CD14-positive monocyte (primary cell): ENCODE data around the gene CMTM3. TPM values are rescaled to one million over a fixed set of nuclear protein-coding genes. Genes with fewer than 3 reads are reported as not detected.

Source experiments
- DNase-seq, 3 donors: peaks; one replicate each; pipeline ENCODE4 v3.0.0-alpha.2; 2011 to 2022
- H2AFZ ChIP-seq: 2 replicates; pipeline ENCODE4 v1.6.0; 2012; ENCODE audit warnings: mild to moderate bottlenecking, low read depth, low read length, inconsistent platforms; ENCODE audit not compliant: insufficient read depth, poor library complexity, severe bottlenecking
- H3K27ac ChIP-seq, 2 donors: 1 replicate in 1 of 2; 2 replicates in 1 of 2; pipeline ENCODE4 v1.5.1; 2012 to 2013; ENCODE audit warnings: low read length in 2 of 2, control low read depth in 1 of 2, inconsistent platforms in 1 of 2, low read depth in 1 of 2, mild to moderate bottlenecking in 1 of 2
- H3K27me3 ChIP-seq, 2 donors: one replicate each; pipeline versions ENCODE4 v1.6.0 to v1.6.1; 2011 to 2013; ENCODE audit warnings: low read length in 2 of 2; ENCODE audit not compliant: control insufficient read depth in 2 of 2, insufficient read depth in 2 of 2
- H3K36me3 ChIP-seq, 2 donors: replicated peaks in 1 of 2; 1 replicate in 1 of 2; 2 replicates in 1 of 2; pipeline versions ENCODE4 v1.5.1 to v1.6.1; 2012 to 2013; ENCODE audit warnings: low read length in 2 of 2, control low read depth in 1 of 2, inconsistent platforms in 1 of 2, mild to moderate bottlenecking in 1 of 2; ENCODE audit not compliant: insufficient read depth in 2 of 2, control insufficient read depth in 1 of 2
- H3K4me1 ChIP-seq, 2 donors: 1 replicate in 1 of 2; 2 replicates in 1 of 2; pipeline versions ENCODE4 v1.5.1 to v1.6.1; 2012 to 2013; ENCODE audit warnings: low read length in 2 of 2, control low read depth in 1 of 2, inconsistent platforms in 1 of 2, mild to moderate bottlenecking in 1 of 2, moderate library complexity in 1 of 2; ENCODE audit not compliant: insufficient read depth in 2 of 2, control insufficient read depth in 1 of 2
- H3K4me2 ChIP-seq: replicated peaks from 2 replicates; pipeline ENCODE3; 2012; ENCODE audit warnings: low read length, moderate library complexity, mild to moderate bottlenecking; ENCODE audit not compliant: poor library complexity, severe bottlenecking; ENCODE audit errors: extremely low read depth
- H3K4me3 ChIP-seq, 3 experiments: fragments of 200-600 bp in 1 of 3; sonication (generic) in 1 of 3; replicated peaks in 1 of 3; 1 replicate in 2 of 3; 2 replicates in 1 of 3; pipeline ENCODE4 v1.5.1; 2011 to 2013; ENCODE audit warnings: low read length in 3 of 3, mild to moderate bottlenecking in 3 of 3, control low read depth in 2 of 3, low read depth in 2 of 3, inconsistent platforms in 1 of 3, moderate library complexity in 1 of 3
- H3K79me2 ChIP-seq: 2 replicates; pipeline ENCODE4 v1.6.0; 2012; ENCODE audit warnings: mild to moderate bottlenecking, control low read depth, inconsistent platforms, low read length, moderate library complexity; ENCODE audit not compliant: insufficient read depth
- H3K9ac ChIP-seq: 2 replicates; pipeline ENCODE4 v1.6.0; 2017; ENCODE audit warnings: low read length, mild to moderate bottlenecking; ENCODE audit not compliant: insufficient read depth, poor library complexity, severe bottlenecking
- H3K9me3 ChIP-seq, 2 donors: replicated peaks in 1 of 2; 1 replicate in 1 of 2; 2 replicates in 1 of 2; pipeline versions ENCODE4 v1.5.1 to v1.6.1; 2012 to 2013; ENCODE audit warnings: low read length in 2 of 2, control low read depth in 1 of 2; ENCODE audit not compliant: control insufficient read depth in 1 of 2, insufficient read depth in 1 of 2
- H4K20me1 ChIP-seq: 2 replicates; pipeline ENCODE4 v1.6.0; 2012; ENCODE audit warnings: mild to moderate bottlenecking, low read length, control low read depth, moderate library complexity; ENCODE audit not compliant: insufficient read depth
- H3K27ac Mint-ChIP-seq, 7 donors: one replicate each; pipeline ENCODE4 v1.8.0; 2020; ENCODE audit warnings: mild to moderate bottlenecking in 7 of 7, mixed read lengths in 7 of 7, moderate library complexity in 6 of 7, inconsistent platforms in 2 of 7
- H3K27me3 Mint-ChIP-seq, 3 donors: one replicate each; pipeline ENCODE4 v1.8.0; 2021 to 2022; ENCODE audit warnings: low read depth in 3 of 3, mild to moderate bottlenecking in 3 of 3, mixed read lengths in 3 of 3, moderate library complexity in 3 of 3, inconsistent platforms in 1 of 3
- H3K36me3 Mint-ChIP-seq, 2 donors: one replicate each; pipeline ENCODE4 v1.8.0; 2020; ENCODE audit warnings: mixed read lengths in 2 of 2, inconsistent platforms in 1 of 2, mild to moderate bottlenecking in 1 of 2
- H3K4me1 Mint-ChIP-seq: one replicate; pipeline ENCODE4 v1.8.0; 2020; ENCODE audit warnings: mild to moderate bottlenecking, mixed read lengths
- H3K4me3 Mint-ChIP-seq, 2 donors: one replicate each; pipeline ENCODE4 v1.8.0; 2020; ENCODE audit warnings: mild to moderate bottlenecking in 2 of 2, mixed read lengths in 2 of 2, moderate library complexity in 1 of 2
- H3K9me3 Mint-ChIP-seq, 7 donors: one replicate each; pipeline ENCODE4 v1.8.0; 2020 to 2022; ENCODE audit warnings: mixed read lengths in 7 of 7, mild to moderate bottlenecking in 6 of 7, moderate library complexity in 6 of 7, inconsistent platforms in 2 of 7
- CTCF ChIP-seq: fragments of 200-600 bp; IDR thresholded peaks from one replicate; pipeline ENCODE4 v1.8.0; 2022; ENCODE audit warnings: antibody characterized with exemption, mild to moderate bottlenecking
- WGBS: methylation state at CpG from one replicate; pipeline ENCODE4 v1.1.5; 2013; ENCODE audit warnings: missing lambda C conversion rate; ENCODE audit not compliant: insufficient coverage; 5-methylcytosine and 5-hydroxymethylcytosine counted together
- intact Hi-C, 2 donors: fragments of 100-400 bp; cut with micrococcal nuclease; formaldehyde crosslinking; loops; one replicate each; pipeline versions ENCODE4 v1.15.0 to v1.15.1; 2023
- polyA plus RNA-seq, 3 donors: library from polyadenylated mRNA; depleted of rRNA in 1 of 3; unstranded in 2 of 3; stranded (reverse) in 1 of 3; fragments of 300-500 nt in 2 of 3; fragments of >200 nt in 1 of 3; fragmentation: Illumina TruSeq in 2 of 3; gene quantifications; 1 replicate in 2 of 3; 2 replicates in 1 of 3; pipeline ENCODE4 v1.2.3, GENCODE V29; 2012 to 2021

Gene CMTM3
- polyA plus RNA-seq, 3 donors, result 125 to 131 (median 126) TPM

GRCh38 chr16:66618588-66619375 lies 14.3 kb downstream of the CMTM3 start:
- no peak overlapping the region for H2AFZ ChIP-seq
- Mint-ChIP-seq H3K4me3 (no peak overlapping the region), H3K4me1 (peaks cover 30% of the 10 kb centered on the region), H3K36me3 (peaks cover 58 to 87% of the 10 kb centered on the region in 2 donors), H3K27ac (no peak overlapping the region), H3K9me3 (peaks cover 0 to 2% (median 0%) of the 10 kb centered on the region in 7 donors), H3K27me3 (peaks cover 0 to 3% (median 0%) of the 10 kb centered on the region in 3 donors)
- 98% methylated on average over 9 of the region's 10 CpGs for WGBS
- no peak for TF ChIP-seq CTCF
- no peak overlapping the region for H3K9ac ChIP-seq
- no peak overlapping the region for H3K4me3 ChIP-seq
- intact Hi-C loops, result no loop called here
- H3K4me2 ChIP-seq, result no peak overlapping the region
- H3K36me3 ChIP-seq, result peaks cover 42 to 86% of the 10 kb centered on the region in 2 donors
- H3K79me2 ChIP-seq, result peaks cover 4% of the 10 kb centered on the region
- peaks cover 15 to 16% of the 10 kb centered on the region in 2 donors for H3K4me1 ChIP-seq
- no peaks in the 10 kb centered on the region for H3K9me3 ChIP-seq
- H3K27me3 ChIP-seq, result no peaks in the 10 kb centered on the region
- H3K27ac ChIP-seq, result no peak overlapping the region
- no peak for DNase-seq
- H4K20me1 ChIP-seq, result peaks cover 28% of the 10 kb centered on the region

DNA sequence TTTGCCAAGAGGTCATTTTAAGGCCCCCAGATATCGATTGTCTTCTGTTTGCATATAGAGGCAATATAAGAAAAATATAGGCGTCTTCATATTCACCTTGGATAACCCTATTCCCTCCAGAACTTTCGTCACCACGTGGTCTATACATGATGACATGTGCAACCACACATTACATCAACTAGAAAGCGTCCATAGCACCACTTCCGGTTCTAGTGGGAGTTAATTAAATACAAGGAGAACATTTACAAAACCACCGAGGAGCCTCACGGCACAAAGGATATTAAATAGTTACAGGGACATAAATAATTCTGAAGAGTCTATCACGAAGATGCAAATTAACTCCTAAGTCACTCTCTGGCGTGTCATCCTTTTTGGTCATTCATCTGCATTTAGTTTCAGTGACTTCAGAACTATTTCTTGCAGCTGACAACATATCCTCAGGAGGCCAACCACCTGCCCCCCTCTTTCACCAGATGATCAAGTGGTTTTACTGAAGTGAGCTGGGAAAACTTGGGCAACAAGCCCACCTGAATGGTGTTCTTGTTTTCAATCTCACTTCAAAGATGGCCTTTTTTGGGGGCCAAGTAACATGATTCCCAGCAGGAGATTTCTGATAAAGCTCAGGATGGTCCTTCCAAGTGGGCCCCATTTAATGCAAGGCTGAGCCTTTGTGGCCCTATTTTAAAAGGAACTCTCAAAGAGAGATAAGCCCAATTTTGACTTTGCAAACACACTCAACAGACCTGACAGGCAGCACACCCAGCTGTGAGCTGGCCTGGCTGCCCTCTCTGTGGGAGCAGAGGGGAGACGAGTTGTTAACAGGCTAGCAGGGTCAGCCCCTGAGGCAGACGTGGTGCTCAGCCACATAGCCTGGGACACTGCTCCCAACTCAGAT lies 15.3 kb downstream of the CMTM3 start:
- Histone ChIP-seq H3K4me2 (no peak overlapping the region), H3K4me1 (peaks cover 15 to 16% of the 10 kb centered on the region in 2 donors), H3K36me3 (peaks cover 39 to 86% of the 10 kb centered on the region in 2 donors), H2AFZ (no peak overlapping the region), H3K9ac (no peak overlapping the region), H3K27ac (no peak overlapping the region), H3K9me3 (no peaks in the 10 kb centered on the region), H3K27me3 (no peaks in the 10 kb centered on the region), H3K79me2 (no peaks in the 10 kb centered on the region), H4K20me1 (peaks cover 18% of the 10 kb centered on the region), H3K4me3 (no peak overlapping the region)
- no peak for TF ChIP-seq CTCF
- WGBS, result 94% methylated on average over 2 of the region's 12 CpGs
- Mint-ChIP-seq H3K27ac (peak overlapping the region in 2 of 7 donors; percentile 8 to 68), H3K4me3 (no peak overlapping the region), H3K4me1 (peaks cover 30% of the 10 kb centered on the region), H3K27me3 (peaks cover 0 to 4% (median 0%) of the 10 kb centered on the region in 3 donors), H3K9me3 (peaks cover 0 to 2% (median 0%) of the 10 kb centered on the region in 7 donors), H3K36me3 (peaks cover 54 to 84% of the 10 kb centered on the region in 2 donors)
- DNase-seq, result peak; percentile 9 to 33 (median 23)
- intact Hi-C loops, result no loop called here
